OCI-LY3 (cell line): ENCODE measurements around the gene SMAD3.

ENCODE experiments used
- EZH2phosphoT487 ChIP-seq: fragments of 200-600 bp; shearing (Covaris generic); IDR thresholded peaks from 2 replicates; pipeline ENCODE4 v1.6.1; 2018; ENCODE audit warnings: antibody characterized with exemption, mixed run types, low read depth
- TF ChIP-seq, protein P1 (sequence below): fragments of 200-600, 300-600 bp; sonication (generic); IDR thresholded peaks from 2 replicates; pipeline ENCODE4 v1.5.1; 2014; ENCODE audit warnings: antibody characterized with exemption, low read length, low read depth

DNA sequence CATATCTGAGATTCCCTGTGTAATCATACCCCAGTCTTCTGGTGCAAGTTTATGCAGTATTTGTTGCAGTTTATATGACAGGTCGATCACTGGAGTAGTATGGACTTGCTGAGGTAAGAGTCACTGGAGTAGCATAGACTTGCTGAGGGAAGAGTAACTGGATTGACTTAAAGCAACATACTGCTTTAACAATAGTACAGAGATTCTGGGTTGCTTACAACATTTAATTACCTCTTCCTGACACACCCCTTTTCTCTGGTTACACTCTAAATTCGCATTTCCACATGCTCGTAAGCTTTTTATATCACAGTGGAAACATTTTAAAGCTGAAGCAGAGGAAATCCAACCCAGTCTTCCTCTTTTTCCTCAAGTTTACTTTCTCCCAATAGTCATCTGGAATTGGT, 177.3 kb downstream of the SMAD3 start:
- TF ChIP-seq, protein P1, sequence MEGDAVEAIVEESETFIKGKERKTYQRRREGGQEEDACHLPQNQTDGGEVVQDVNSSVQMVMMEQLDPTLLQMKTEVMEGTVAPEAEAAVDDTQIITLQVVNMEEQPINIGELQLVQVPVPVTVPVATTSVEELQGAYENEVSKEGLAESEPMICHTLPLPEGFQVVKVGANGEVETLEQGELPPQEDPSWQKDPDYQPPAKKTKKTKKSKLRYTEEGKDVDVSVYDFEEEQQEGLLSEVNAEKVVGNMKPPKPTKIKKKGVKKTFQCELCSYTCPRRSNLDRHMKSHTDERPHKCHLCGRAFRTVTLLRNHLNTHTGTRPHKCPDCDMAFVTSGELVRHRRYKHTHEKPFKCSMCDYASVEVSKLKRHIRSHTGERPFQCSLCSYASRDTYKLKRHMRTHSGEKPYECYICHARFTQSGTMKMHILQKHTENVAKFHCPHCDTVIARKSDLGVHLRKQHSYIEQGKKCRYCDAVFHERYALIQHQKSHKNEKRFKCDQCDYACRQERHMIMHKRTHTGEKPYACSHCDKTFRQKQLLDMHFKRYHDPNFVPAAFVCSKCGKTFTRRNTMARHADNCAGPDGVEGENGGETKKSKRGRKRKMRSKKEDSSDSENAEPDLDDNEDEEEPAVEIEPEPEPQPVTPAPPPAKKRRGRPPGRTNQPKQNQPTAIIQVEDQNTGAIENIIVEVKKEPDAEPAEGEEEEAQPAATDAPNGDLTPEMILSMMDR, result no peak
- TF ChIP-seq EZH2phosphoT487, result no peak
